IMR-90 (cell line): ENCODE results near the gene PAN2. TPM values are rescaled to one million over a fixed set of nuclear protein-coding genes. Genes with fewer than 3 reads are reported as not detected.
A peak's percentile ranks its signal among the peaks of the same experiment; 100 is the strongest.

Experiments used
- ATAC-seq: fragments of 200-7000 bp; cut with Tn5 transposase; 2 replicates; pipeline ENCODE4 v1.9.1; 2020; ENCODE audit warnings: low read depth, mild to moderate bottlenecking, moderate library complexity
- BruUV-seq: library from RNA; stranded (reverse); fragments of 400-500 nt; replicated peaks from 2 replicates; lab custom pipeline; 2021; lab: Mats Ljungman, UMichigan
- CTCF ChIA-PET: fragments of 300-600 bp; formaldehyde crosslinking; extraction: SDS; loops from one replicate; lab custom pipeline; 2021; ENCODE audit warnings: antibody characterized with exemption; lab: Yijun Ruan, JAX
- POLR2A ChIA-PET: fragments of 300-600 bp; sonication (Branson Sonifier 250); formaldehyde crosslinking; loops from one replicate; lab custom pipeline; 2022; ENCODE audit warnings: antibody characterized with exemption; ENCODE audit not compliant: unreplicated experiment; lab: Charles Lee
- DNase-seq: peaks from one replicate; pipeline ENCODE4 v3.0.0; 2013
- H2AFZ ChIP-seq: replicated peaks from 2 replicates; pipeline ENCODE3; 2013; ENCODE audit warnings: low read length, mild to moderate bottlenecking; ENCODE audit not compliant: poor library complexity
- H2AK5ac ChIP-seq: 2 replicates; pipeline ENCODE4 v1.6.1; 2013; ENCODE audit warnings: low read depth, low read length, inconsistent platforms
- H2AK9ac ChIP-seq: replicated peaks from 2 replicates; pipeline ENCODE3; 2013; ENCODE audit warnings: mild to moderate bottlenecking, low read depth, low read length, moderate library complexity; ENCODE audit not compliant: poor library complexity
- H2BK120ac ChIP-seq: 2 replicates; pipeline ENCODE4 v1.6.1; 2013; ENCODE audit warnings: low read depth, low read length, inconsistent platforms
- H2BK15ac ChIP-seq: 3 replicates; pipeline ENCODE4 v1.6.1; 2013; ENCODE audit warnings: low read depth, low read length, inconsistent platforms
- H2BK20ac ChIP-seq: 2 replicates; pipeline ENCODE4 v1.6.1; 2013; ENCODE audit warnings: low read depth, mild to moderate bottlenecking, inconsistent platforms, low read length, moderate library complexity
- H2BK5ac ChIP-seq: 2 replicates; pipeline ENCODE4 v1.6.1; 2013; ENCODE audit warnings: mild to moderate bottlenecking, low read depth, low read length, inconsistent platforms; ENCODE audit not compliant: poor library complexity, severe bottlenecking
- H3K14ac ChIP-seq: replicated peaks from 2 replicates; pipeline ENCODE4 v1.6.1; 2013; ENCODE audit warnings: low read depth, low read length, inconsistent platforms
- H3K18ac ChIP-seq: 2 replicates; pipeline ENCODE4 v1.6.1; 2013; ENCODE audit warnings: low read depth, low read length, control low read depth
- H3K23ac ChIP-seq: 2 replicates; pipeline ENCODE4 v1.6.1; 2013; ENCODE audit warnings: low read depth, low read length, inconsistent platforms
- H3K27ac ChIP-seq: 2 replicates; pipeline ENCODE4 v1.5.1; 2013; ENCODE audit warnings: mild to moderate bottlenecking, control low read depth, low read length; ENCODE audit not compliant: insufficient read depth
- H3K27me3 ChIP-seq: 2 replicates; pipeline ENCODE4 v1.6.1; 2013; ENCODE audit warnings: low read length; ENCODE audit not compliant: control insufficient read depth, insufficient read depth
- H3K36me3 ChIP-seq: 2 replicates; pipeline ENCODE4 v1.6.1; 2013; ENCODE audit warnings: low read length, mixed read lengths; ENCODE audit not compliant: control insufficient read depth, insufficient read depth
- H3K4ac ChIP-seq: 2 replicates; pipeline ENCODE4 v1.6.1; 2013; ENCODE audit warnings: low read depth, low read length, inconsistent platforms
- H3K4me1 ChIP-seq: 2 replicates; pipeline ENCODE4 v1.6.1; 2013; ENCODE audit warnings: low read length, mixed read lengths; ENCODE audit not compliant: control insufficient read depth, insufficient read depth
- H3K4me2 ChIP-seq: 2 replicates; pipeline ENCODE4 v1.6.1; 2013; ENCODE audit warnings: low read depth, mild to moderate bottlenecking, control low read depth, low read length, moderate library complexity
- H3K4me3 ChIP-seq: 2 replicates; pipeline ENCODE4 v1.5.1; 2013; ENCODE audit warnings: low read depth, mild to moderate bottlenecking, control low read depth, low read length, moderate library complexity; ENCODE audit not compliant: insufficient read depth
- H3K56ac ChIP-seq: 2 replicates; pipeline ENCODE4 v1.6.1; 2013; ENCODE audit warnings: low read length, inconsistent platforms; ENCODE audit not compliant: insufficient read depth; ENCODE audit errors: extremely low read depth
- H3K79me1 ChIP-seq, 2 experiments: 2 replicates each; pipeline ENCODE4 v1.6.1; 2013; ENCODE audit warnings: low read length in 2 of 2, inconsistent platforms in 1 of 2, low read depth in 1 of 2
- H3K9ac ChIP-seq: 2 replicates; pipeline ENCODE4 v1.6.1; 2013; ENCODE audit warnings: low read depth, low read length, control low read depth
- H3K9me1 ChIP-seq: 2 replicates; pipeline ENCODE4 v1.6.1; 2013; ENCODE audit warnings: low read length, inconsistent platforms; ENCODE audit not compliant: insufficient read depth
- H3K9me3 ChIP-seq: 2 replicates; pipeline ENCODE4 v1.6.1; 2013; ENCODE audit warnings: low read length; ENCODE audit not compliant: control insufficient read depth, insufficient read depth
- H4K20me1 ChIP-seq: 2 replicates; pipeline ENCODE4 v1.6.1; 2013; ENCODE audit warnings: low read length, inconsistent platforms; ENCODE audit not compliant: insufficient read depth
- H4K5ac ChIP-seq: 2 replicates; pipeline ENCODE4 v1.6.1; 2013; ENCODE audit warnings: mild to moderate bottlenecking, low read depth, low read length, control low read depth
- H4K8ac ChIP-seq, 2 experiments: 2 replicates each; pipeline ENCODE4 v1.6.1; 2013; ENCODE audit warnings: low read depth in 2 of 2, low read length in 2 of 2, control low read depth in 1 of 2, inconsistent platforms in 1 of 2
- H4K91ac ChIP-seq: 2 replicates; pipeline ENCODE4 v1.6.1; 2013; ENCODE audit warnings: low read depth, low read length, inconsistent platforms; ENCODE audit not compliant: insufficient read depth
- BHLHE40 ChIP-seq: fragments of 150-350 bp; IDR thresholded peaks from 2 replicates; pipeline ENCODE4 v1.6.1; 2016; ENCODE audit warnings: mild to moderate bottlenecking, low read depth, low read length
- CEBPB ChIP-seq: IDR thresholded peaks from 2 replicates; pipeline ENCODE4 v1.6.1; 2012; ENCODE audit warnings: low read depth, low read length, improper control_type of control experiment
- CHD1 ChIP-seq: IDR thresholded peaks from 2 replicates; pipeline ENCODE4 v1.6.1; 2012; ENCODE audit warnings: low read depth, low read length, improper control_type of control experiment
- CTCF ChIP-seq: conservative IDR thresholded peaks from 2 replicates; pipeline ENCODE4 v1.5.1; 2012; ENCODE audit warnings: mild to moderate bottlenecking, low read depth, low read length, improper control_type of control experiment
- ELK1 ChIP-seq: fragments of 150-350 bp; IDR thresholded peaks from 2 replicates; pipeline ENCODE4 v1.6.1; 2016; ENCODE audit warnings: low read depth, mild to moderate bottlenecking, low read length, moderate library complexity, borderline replicate concordance
- FOS ChIP-seq: fragments of 150-350 bp; IDR thresholded peaks from 2 replicates; pipeline ENCODE4 v1.6.1; 2016; ENCODE audit warnings: low read depth, low read length
- MAFK ChIP-seq: IDR thresholded peaks from 2 replicates; pipeline ENCODE4 v1.6.1; 2012; ENCODE audit warnings: low read depth, low read length, improper control_type of control experiment
- MAZ ChIP-seq: IDR thresholded peaks from 2 replicates; pipeline ENCODE4 v1.6.1; 2012; ENCODE audit warnings: low read depth, mild to moderate bottlenecking, low read length, improper control_type of control experiment, moderate library complexity, borderline replicate concordance
- MXI1 ChIP-seq: IDR thresholded peaks from 2 replicates; pipeline ENCODE4 v1.6.1; 2012; ENCODE audit warnings: low read depth, mild to moderate bottlenecking, low read length, moderate library complexity, borderline replicate concordance
- NFE2L2 ChIP-seq: fragments of 150-350 bp; IDR thresholded peaks from 2 replicates; pipeline ENCODE4 v1.6.1; 2016; ENCODE audit warnings: low read depth, mild to moderate bottlenecking, low read length
- POLR2A ChIP-seq: IDR thresholded peaks from 2 replicates; pipeline ENCODE4 v1.6.1; 2012; ENCODE audit warnings: mild to moderate bottlenecking, low read depth, low read length
- RAD21 ChIP-seq: IDR thresholded peaks from 2 replicates; pipeline ENCODE4 v1.6.1; 2012; ENCODE audit warnings: low read length, improper control_type of control experiment
- RCOR1 ChIP-seq: IDR thresholded peaks from 2 replicates; pipeline ENCODE4 v1.6.1; 2012; ENCODE audit warnings: mild to moderate bottlenecking, low read length, improper control_type of control experiment; ENCODE audit not compliant: insufficient replicate concordance
- RFX5 ChIP-seq: IDR thresholded peaks from 2 replicates; pipeline ENCODE4 v1.8.0; 2012; ENCODE audit warnings: low read depth, mild to moderate bottlenecking, low read length, moderate library complexity
- SMC3 ChIP-seq: fragments of 150-350 bp; IDR thresholded peaks from 2 replicates; pipeline ENCODE4 v1.6.1; 2016; ENCODE audit warnings: low read depth, mild to moderate bottlenecking, antibody characterized with exemption, low read length, moderate library complexity
- USF2 ChIP-seq: fragments of 150-350 bp; IDR thresholded peaks from 2 replicates; pipeline ENCODE4 v1.6.1; 2017; ENCODE audit warnings: mild to moderate bottlenecking, antibody characterized with exemption, low read length, low read depth
- WGBS, 2 experiments: methylation state at CpG; one replicate each; pipeline versions ENCODE4 v1.1.5 to v1.1.7; 2013; ENCODE audit warnings: missing lambda C conversion rate in 2 of 2; ENCODE audit not compliant: insufficient read length in 1 of 2; ENCODE audit errors: extremely low coverage in 2 of 2; 5-methylcytosine and 5-hydroxymethylcytosine counted together
- dilution Hi-C: fragments of 300-500 bp; cut with HindIII; formaldehyde crosslinking; loops from one replicate; pipeline ENCODE4 v1.14.3; 2018; ENCODE audit warnings: low sequenced_read_pairs; ENCODE audit not compliant: unreplicated experiment
- in situ Hi-C: fragments of 300-500 bp; cut with MboI; formaldehyde crosslinking; loops from 3 replicates; pipeline ENCODE4 v1.14.3; 2019; ENCODE audit warnings: low sequenced_read_pairs, inconsistent platforms, mixed read lengths
- intact Hi-C: fragments of 100-400 bp; cut with micrococcal nuclease; formaldehyde crosslinking; loops from 2 replicates; pipeline ENCODE4 v1.10.0; 2022
- polyA plus RNA-seq, 3 experiments: library from polyadenylated mRNA; depleted of rRNA; stranded (reverse); fragments of >200 nt; gene quantifications; 2 replicates each; pipeline ENCODE4 v1.2.3, GENCODE V29; 2012; ENCODE audit warnings: low replicate concordance in 1 of 3
- total RNA-seq: library from RNA; depleted of rRNA; stranded (reverse); fragments of >200 nt; gene quantifications from 2 replicates; pipeline ENCODE4 v1.2.3, GENCODE V29; 2012

The PAN2 gene
- total and polyA plus RNA-seq, 2 of the 4 experiments (the other 2 are of a cell fraction) = 9.7 to 20.2 TPM

GRCh38 chr12:56293795-56294194 is 40.0 kb downstream of the PAN2 start:
- no peak overlapping the region for H2BK120ac ChIP-seq
- H3K36me3 ChIP-seq = peaks cover 19% of the 10 kb centered on the region
- no peak overlapping the region for H3K27ac ChIP-seq
- no peak overlapping the region for H2BK5ac ChIP-seq
- no peak overlapping the region for H3K4ac ChIP-seq
- peaks cover 4% of the 10 kb centered on the region; the same call in 1 of the 2 replicates for H3K4me1 ChIP-seq
- no peak overlapping the region for H3K18ac ChIP-seq
- no peak overlapping the region for H2AFZ ChIP-seq
- H2BK15ac ChIP-seq = no peak overlapping the region
- no peak overlapping the region for H3K14ac ChIP-seq
- H4K20me1 ChIP-seq = peaks cover 23% of the 10 kb centered on the region
- H2BK20ac ChIP-seq = no peak overlapping the region
- H3K9ac ChIP-seq = no peak overlapping the region
- no peaks in the 10 kb centered on the region for H3K27me3 ChIP-seq
- H4K8ac ChIP-seq = no peak overlapping the region
- in situ Hi-C loops = no loop called here
- ChIA-PET CTCF (no interaction called here), POLR2A (no interaction called here)
- ATAC-seq (no peak), DNase-seq (no peak)
- no peak overlapping the region for H4K5ac ChIP-seq
- peaks cover 24 to 74% of the 10 kb centered on the region in 2 experiments for H3K79me1 ChIP-seq
- H3K9me3 ChIP-seq = no peaks in the 10 kb centered on the region
- no peak overlapping the region for H3K56ac ChIP-seq
- H4K91ac ChIP-seq = no peak overlapping the region
- TF ChIP-seq SMC3 (no peak), RAD21 (no peak), USF2 (no peak), RFX5 (no peak), NFE2L2 (no peak), RCOR1 (no peak), ELK1 (no peak), CTCF (no peak), MAFK (no peak), MAZ (no peak), POLR2A (no peak), CHD1 (no peak), FOS (no peak), MXI1 (no peak), BHLHE40 (no peak), CEBPB (no peak)
- BruUV-seq = no TSS peak
- H3K9me1 ChIP-seq = peaks cover 7% of the 10 kb centered on the region
- dilution Hi-C loops = no loop called here
- peak overlapping the region; percentile 76 for H2AK9ac ChIP-seq
- no peak overlapping the region for H3K4me2 ChIP-seq
- no peak overlapping the region for H3K23ac ChIP-seq
- WGBS, 2 experiments = 97% methylated on average over 4 of the region's 5 CpGs; no CpG with 5 or more reads in 1 of the 2 experiments
- no peak overlapping the region for H2AK5ac ChIP-seq
- H3K4me3 ChIP-seq = no peak overlapping the region
- intact Hi-C loops = no loop called here
